HCT116 (cell line): ENCODE measurements around the gene IGDCC3. TPM values are rescaled to one million over a fixed set of nuclear protein-coding genes. Genes with fewer than 3 reads are reported as not detected.

Source experiments
- ATAC-seq: fragments of 200-7000 bp; cut with Tn5 transposase; 2 replicates; pipeline ENCODE4 v1.9.1; 2020; ENCODE audit warnings: mild to moderate bottlenecking, moderate library complexity
- BruUV-seq: library from RNA; stranded (reverse); fragments of 400-500 nt; replicated peaks from 2 replicates; lab custom pipeline; 2021; lab: Mats Ljungman, UMichigan
- CTCF ChIA-PET: fragments of 300-600 bp; sonication (Branson Sonifier 250); formaldehyde crosslinking; loops from one replicate; lab custom pipeline; 2021; ENCODE audit warnings: antibody characterized with exemption; lab: Charles Lee
- POLR2A ChIA-PET: fragments of 300-600, 350-600 bp; sonication (Branson Sonifier 250); formaldehyde crosslinking; loops from one replicate; lab custom pipeline; 2021; ENCODE audit warnings: antibody characterized with exemption; lab: Charles Lee
- RAD21 ChIA-PET, 2 experiments: fragments of 300-600 bp; sonication (Branson Sonifier 250); formaldehyde crosslinking; loops; one replicate each; lab custom pipeline; 2023; ENCODE audit warnings: low total read pairs in 2 of 2; ENCODE audit not compliant: uncharacterized antibody in 2 of 2, unreplicated experiment in 2 of 2, low non-redundant PET in 1 of 2; lab: Charles Lee
- DNase-seq: peaks from one replicate; pipeline ENCODE4 v3.0.0-alpha.2; 2010; ENCODE audit warnings: low read depth, low spot score
- H2AFZ ChIP-seq: fragments of 200-600 bp; shearing (Covaris generic), sonication (generic); 2 replicates; pipeline ENCODE4 v1.6.1; 2017; ENCODE audit warnings: low read depth, mixed run types, mixed read lengths, antibody characterized with exemption, low read length; ENCODE audit not compliant: poor library complexity, severe bottlenecking
- H3K27ac ChIP-seq: 2 replicates; pipeline ENCODE4 v1.5.1; 2012; ENCODE audit warnings: low read depth, low read length
- H3K27me3 ChIP-seq: fragments of 200-600 bp; sonication (generic); 2 replicates; pipeline ENCODE4 v1.6.1; 2016; ENCODE audit warnings: mixed run types, low read length, mixed read lengths; ENCODE audit not compliant: insufficient read depth
- H3K36me3 ChIP-seq, 2 experiments: fragments of 200-500 bp in 1 of 2; fragments of 200-600 bp in 1 of 2; sonication (Bioruptor generic) in 1 of 2; sonication (generic) in 1 of 2; 2 replicates each; pipeline versions ENCODE4 v1.5.1 to v1.6.1; 2014 to 2016; ENCODE audit warnings: low read length in 2 of 2, inconsistent platforms in 1 of 2, mixed read lengths in 1 of 2, mixed run types in 1 of 2; ENCODE audit not compliant: insufficient read depth in 2 of 2, control insufficient read depth in 1 of 2
- H3K4me1 ChIP-seq, 2 experiments: fragments of 200-600 bp in 1 of 2; sonication (generic) in 1 of 2; 2 replicates each; pipeline versions ENCODE4 v1.5.1 to v1.6.1; 2012 to 2017; ENCODE audit warnings: low read length in 2 of 2, inconsistent platforms in 1 of 2, mild to moderate bottlenecking in 1 of 2, mixed read lengths in 1 of 2, mixed run types in 1 of 2, moderate library complexity in 1 of 2; ENCODE audit not compliant: insufficient read depth in 2 of 2, control insufficient read depth in 1 of 2
- H3K4me2 ChIP-seq: fragments of 200-600 bp; sonication (generic); 2 replicates; pipeline ENCODE4 v1.6.1; 2017; ENCODE audit warnings: mixed run types, low read length, mixed read lengths
- H3K4me3 ChIP-seq, 2 experiments: fragments of 200-600 bp in 1 of 2; sonication (generic) in 1 of 2; replicated peaks in 1 of 2; 2 replicates each; pipeline ENCODE4 v1.5.1; 2011 to 2016; ENCODE audit warnings: low read length in 2 of 2, control low read depth in 1 of 2, low read depth in 1 of 2, mild to moderate bottlenecking in 1 of 2, mixed read lengths in 1 of 2, mixed run types in 1 of 2
- H3K79me2 ChIP-seq: fragments of 200-600 bp; sonication (generic); 2 replicates; pipeline ENCODE4 v1.6.1; 2017; ENCODE audit warnings: mild to moderate bottlenecking, mixed run types, low read length, moderate library complexity, mixed read lengths; ENCODE audit not compliant: insufficient read depth
- H3K9ac ChIP-seq: fragments of 200-600 bp; sonication (generic); 2 replicates; pipeline ENCODE4 v1.6.1; 2016; ENCODE audit warnings: low read length, mixed read lengths
- H3K9me2 ChIP-seq: fragments of 200-600 bp; sonication (generic), shearing (Covaris generic); 2 replicates; pipeline ENCODE4 v1.6.1; 2017; ENCODE audit warnings: mixed run types, mild to moderate bottlenecking, moderate library complexity; ENCODE audit not compliant: insufficient read depth
- H3K9me3 ChIP-seq, 2 experiments: fragments of 200-500 bp in 1 of 2; fragments of 200-600 bp in 1 of 2; sonication (Bioruptor generic) in 1 of 2; sonication (generic) in 1 of 2; 2 replicates each; pipeline ENCODE4 v1.6.1; 2014 to 2017; ENCODE audit warnings: low read length in 2 of 2, mixed read lengths in 2 of 2, inconsistent platforms in 1 of 2, low read depth in 1 of 2, mild to moderate bottlenecking in 1 of 2, mixed run types in 1 of 2, moderate library complexity in 1 of 2; ENCODE audit not compliant: control insufficient read depth in 1 of 2, insufficient read depth in 1 of 2
- H4K20me1 ChIP-seq: fragments of 200-600 bp; sonication (generic), shearing (Covaris generic); 2 replicates; pipeline ENCODE4 v1.6.1; 2017; ENCODE audit warnings: mixed run types, mild to moderate bottlenecking, moderate library complexity; ENCODE audit not compliant: insufficient read depth
- ATF3 ChIP-seq: IDR thresholded peaks from 2 replicates; pipeline ENCODE4 v1.6.1; 2012
- CBX3 ChIP-seq: IDR thresholded peaks from 2 replicates; pipeline ENCODE4 v1.6.1; 2012; ENCODE audit warnings: low read depth
- CEBPB ChIP-seq: IDR thresholded peaks from 2 replicates; pipeline ENCODE4 v1.6.1; 2012; ENCODE audit warnings: low read depth
- CTCF ChIP-seq, 3 experiments: fragments of 200-600 bp in 1 of 3; sonication (generic) in 1 of 3; IDR thresholded peaks in 2 of 3; conservative IDR thresholded peaks in 1 of 3; 2 replicates each; pipeline ENCODE4 v1.5.1; 2012 to 2017; ENCODE audit warnings: low read depth in 2 of 3, low read length in 2 of 3, antibody characterized with exemption in 1 of 3, borderline replicate concordance in 1 of 3, control low read depth in 1 of 3, mild to moderate bottlenecking in 1 of 3, mixed read lengths in 1 of 3, mixed run types in 1 of 3, moderate library complexity in 1 of 3; ENCODE audit not compliant: insufficient read depth in 1 of 3
- EGR1 ChIP-seq: IDR thresholded peaks from 2 replicates; pipeline ENCODE4 v1.6.1; 2012; ENCODE audit warnings: low read depth
- ELF1 ChIP-seq: IDR thresholded peaks from 2 replicates; pipeline ENCODE4 v1.6.1; 2012; ENCODE audit warnings: low read depth, borderline replicate concordance
- EZH2 ChIP-seq: fragments of 200-600 bp; sonication (generic); IDR thresholded peaks from 2 replicates; pipeline ENCODE4 v1.6.1; 2017; ENCODE audit warnings: antibody characterized with exemption, mixed run types
- EZH2phosphoT487 ChIP-seq: fragments of 200-600 bp; IDR thresholded peaks from 2 replicates; pipeline ENCODE4 v1.6.1; 2018; ENCODE audit warnings: antibody characterized with exemption, borderline replicate concordance
- FOSL1 ChIP-seq: IDR thresholded peaks from 2 replicates; pipeline ENCODE4 v1.6.1; 2012; ENCODE audit warnings: low read depth
- JUND ChIP-seq: IDR thresholded peaks from 2 replicates; pipeline ENCODE4 v1.6.1; 2012
- MAX ChIP-seq: IDR thresholded peaks from 2 replicates; pipeline ENCODE4 v1.6.1; 2012
- POLR2A ChIP-seq: IDR thresholded peaks from 2 replicates; pipeline ENCODE4 v1.7.0; 2011; ENCODE audit warnings: borderline replicate concordance; ENCODE audit not compliant: insufficient read depth, insufficient read length; ENCODE audit errors: extremely low read depth
- POLR2AphosphoS5 ChIP-seq: IDR thresholded peaks from 2 replicates; pipeline ENCODE4 v1.6.1; 2011; ENCODE audit warnings: mild to moderate bottlenecking, low read depth, low read length, moderate library complexity
- RAD21 ChIP-seq: IDR thresholded peaks from 2 replicates; pipeline ENCODE4 v1.6.1; 2012; ENCODE audit warnings: low read depth, mild to moderate bottlenecking
- SP1 ChIP-seq: IDR thresholded peaks from 2 replicates; pipeline ENCODE4 v1.6.1; 2012; ENCODE audit warnings: low read depth
- TCF7L2 ChIP-seq: IDR thresholded peaks from 2 replicates; pipeline ENCODE4 v1.7.0; 2011; ENCODE audit warnings: borderline replicate concordance, inconsistent platforms; ENCODE audit not compliant: insufficient read depth, insufficient read length; ENCODE audit errors: extremely low read depth
- YY1 ChIP-seq: IDR thresholded peaks from 2 replicates; pipeline ENCODE4 v1.6.1; 2011; ENCODE audit warnings: low read length, low read depth, moderate library complexity, mild to moderate bottlenecking; ENCODE audit not compliant: insufficient replicate concordance; ENCODE audit errors: extremely low read depth
- ZFX ChIP-seq: fragments of 450-650 bp; IDR thresholded peaks from 2 replicates; pipeline ENCODE4 v1.6.1; 2017
- ZNF274 ChIP-seq: fragments of 200-500 bp; sonication (Bioruptor generic); IDR thresholded peaks from 2 replicates; pipeline ENCODE4 v1.6.1; 2014; ENCODE audit warnings: mild to moderate bottlenecking, low read depth, low read length, inconsistent platforms
- intact Hi-C: fragments of 100-400 bp; cut with micrococcal nuclease; formaldehyde crosslinking; loops from 2 replicates; pipeline ENCODE4 v1.10.0; 2022
- total RNA-seq: library from RNA; stranded (reverse); gene quantifications from one replicate; pipeline ENCODE4 v1.2.1, GENCODE V29; 2021; ENCODE audit not compliant: unreplicated experiment
- TF ChIP-seq, protein P1 (sequence below): IDR thresholded peaks from 2 replicates; pipeline ENCODE4 v1.6.1; 2012; ENCODE audit warnings: low read depth

The IGDCC3 gene
- total RNA-seq, 1 experiment from 2014 or later: 0.44 TPM

- no peak for TF ChIP-seq ATF3
Observed at GRCh38 chr15:65338823-65339222, 39.0 kb downstream of the IGDCC3 start (continued).

- Histone ChIP-seq H3K9me2 (no peaks in the 10 kb centered on the region), H3K36me3 (no peaks in the 10 kb centered on the region), H3K79me2 (no peaks in the 10 kb centered on the region), H2AFZ (no peak overlapping the region), H3K4me2 (no peak overlapping the region), H4K20me1 (no peaks in the 10 kb centered on the region), H3K27ac (no peak overlapping the region), H3K9me3 (no peaks in the 10 kb centered on the region), H3K27me3 (no peaks in the 10 kb centered on the region; the same call in 1 of the 2 replicates), H3K4me1 (0 out of 4 replicates have a peak, but pooled peaks cover 0 to 4% of the 10 kb centered on the region in 2 experiments), H3K9ac (no peak overlapping the region), H3K4me3 (no peak overlapping the region)
- CTCF ChIA-PET: no interaction called here
- RAD21 ChIA-PET: interaction anchor here in 1 of 2 experiments (0.6 kb wide), 1 partner anchor 90 kb away, joined by 3 read pairs; no protein-coding TSS in a partner anchor
- no TSS peak for BruUV-seq
- DNase-seq: no peak
- intact Hi-C loops: no loop called here
- POLR2A ChIA-PET: no interaction called here
- ATAC-seq: no peak
- TF ChIP-seq FOSL1: no peak
- TF ChIP-seq EZH2: no peak
- no peak for TF ChIP-seq MAX
- TF ChIP-seq EZH2phosphoT487: no peak
- TF ChIP-seq ZNF274: no peak
- TF ChIP-seq ATF3: no peak
- no peak for TF ChIP-seq YY1
- no peak for TF ChIP-seq CBX3
- TF ChIP-seq POLR2A: no peak
- no peak for TF ChIP-seq EGR1
- TF ChIP-seq JUND: no peak
- no peak for TF ChIP-seq CEBPB
- no peak for TF ChIP-seq RAD21
- no peak for TF ChIP-seq CTCF (IDR thresholded peaks at IDR 0.05 in 2 of 3, conservative IDR thresholded peaks at IDR 0.05 in 1 of 3; ENCODE audit: borderline replicate concordance in 1 of 3, insufficient read depth in 1 of 3, low read depth in 2 of 3, low read length in 2 of 3)
- TF ChIP-seq, protein P1, sequence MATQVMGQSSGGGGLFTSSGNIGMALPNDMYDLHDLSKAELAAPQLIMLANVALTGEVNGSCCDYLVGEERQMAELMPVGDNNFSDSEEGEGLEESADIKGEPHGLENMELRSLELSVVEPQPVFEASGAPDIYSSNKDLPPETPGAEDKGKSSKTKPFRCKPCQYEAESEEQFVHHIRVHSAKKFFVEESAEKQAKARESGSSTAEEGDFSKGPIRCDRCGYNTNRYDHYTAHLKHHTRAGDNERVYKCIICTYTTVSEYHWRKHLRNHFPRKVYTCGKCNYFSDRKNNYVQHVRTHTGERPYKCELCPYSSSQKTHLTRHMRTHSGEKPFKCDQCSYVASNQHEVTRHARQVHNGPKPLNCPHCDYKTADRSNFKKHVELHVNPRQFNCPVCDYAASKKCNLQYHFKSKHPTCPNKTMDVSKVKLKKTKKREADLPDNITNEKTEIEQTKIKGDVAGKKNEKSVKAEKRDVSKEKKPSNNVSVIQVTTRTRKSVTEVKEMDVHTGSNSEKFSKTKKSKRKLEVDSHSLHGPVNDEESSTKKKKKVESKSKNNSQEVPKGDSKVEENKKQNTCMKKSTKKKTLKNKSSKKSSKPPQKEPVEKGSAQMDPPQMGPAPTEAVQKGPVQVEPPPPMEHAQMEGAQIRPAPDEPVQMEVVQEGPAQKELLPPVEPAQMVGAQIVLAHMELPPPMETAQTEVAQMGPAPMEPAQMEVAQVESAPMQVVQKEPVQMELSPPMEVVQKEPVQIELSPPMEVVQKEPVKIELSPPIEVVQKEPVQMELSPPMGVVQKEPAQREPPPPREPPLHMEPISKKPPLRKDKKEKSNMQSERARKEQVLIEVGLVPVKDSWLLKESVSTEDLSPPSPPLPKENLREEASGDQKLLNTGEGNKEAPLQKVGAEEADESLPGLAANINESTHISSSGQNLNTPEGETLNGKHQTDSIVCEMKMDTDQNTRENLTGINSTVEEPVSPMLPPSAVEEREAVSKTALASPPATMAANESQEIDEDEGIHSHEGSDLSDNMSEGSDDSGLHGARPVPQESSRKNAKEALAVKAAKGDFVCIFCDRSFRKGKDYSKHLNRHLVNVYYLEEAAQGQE: no peak
- no peak for TF ChIP-seq ELF1
- no peak for TF ChIP-seq TCF7L2
- TF ChIP-seq ZFX: no peak
- TF ChIP-seq SP1: no peak
- TF ChIP-seq POLR2AphosphoS5: no peak
Observed at GRCh38 chr15:65338366-65338765, 39.4 kb downstream of the IGDCC3 start.
